Placental epithelial cell (primary cell): ENCODE measurements around the gene CT55. TPM values are rescaled to one million over a fixed set of nuclear protein-coding genes. Genes with fewer than 3 reads are reported as not detected.

ENCODE experiments used
- total RNA-seq: library from RNA; depleted of rRNA; stranded (reverse); fragments of >200 nt; gene quantifications from 2 replicates; pipeline ENCODE4 v1.2.3, GENCODE V29; 2012

Gene CT55, protein sequence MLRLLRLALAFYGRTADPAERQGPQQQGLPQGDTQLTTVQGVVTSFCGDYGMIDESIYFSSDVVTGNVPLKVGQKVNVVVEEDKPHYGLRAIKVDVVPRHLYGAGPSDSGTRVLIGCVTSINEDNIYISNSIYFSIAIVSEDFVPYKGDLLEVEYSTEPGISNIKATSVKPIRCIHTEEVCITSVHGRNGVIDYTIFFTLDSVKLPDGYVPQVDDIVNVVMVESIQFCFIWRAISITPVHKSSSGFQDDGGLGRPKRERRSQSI
- total RNA-seq: not detected in 2 replicates

DNA sequence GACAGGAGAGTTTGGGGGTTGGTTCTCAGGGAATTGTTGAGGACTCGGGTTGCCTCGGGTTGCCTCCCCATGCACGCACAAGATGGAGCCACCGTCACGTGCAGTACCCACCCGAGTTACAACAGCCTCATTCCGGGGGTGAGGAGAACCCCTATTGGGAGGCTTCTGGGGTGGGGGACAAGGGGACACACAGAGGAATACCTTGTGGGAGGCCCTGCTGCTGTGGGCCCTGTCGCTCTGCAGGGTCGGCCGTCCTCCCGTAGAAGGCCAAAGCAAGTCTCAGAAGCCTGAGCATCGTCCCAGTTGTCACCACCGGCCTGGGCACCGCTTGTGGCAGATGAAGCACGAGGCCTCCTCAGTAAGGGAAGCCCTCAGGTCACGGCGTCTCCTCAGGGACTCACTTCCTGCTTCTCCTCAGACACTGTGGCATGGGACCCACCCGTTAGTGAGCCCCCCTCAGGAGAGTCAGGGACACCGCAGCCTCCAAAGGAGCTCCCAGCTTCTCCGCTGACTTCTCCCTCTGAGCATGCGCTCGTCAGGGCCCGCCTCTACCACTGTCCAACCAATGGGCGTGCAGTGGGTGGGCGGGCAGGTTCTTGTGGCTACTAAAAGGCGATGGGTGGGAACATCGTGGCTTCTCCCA lies at the start of gene CT55:
Gene CT55, minus strand, starts transcription at position 522 of the 643 bp plus-strand sequence. Its CDS starts 227 bp downstream, at position 295.

DNA sequence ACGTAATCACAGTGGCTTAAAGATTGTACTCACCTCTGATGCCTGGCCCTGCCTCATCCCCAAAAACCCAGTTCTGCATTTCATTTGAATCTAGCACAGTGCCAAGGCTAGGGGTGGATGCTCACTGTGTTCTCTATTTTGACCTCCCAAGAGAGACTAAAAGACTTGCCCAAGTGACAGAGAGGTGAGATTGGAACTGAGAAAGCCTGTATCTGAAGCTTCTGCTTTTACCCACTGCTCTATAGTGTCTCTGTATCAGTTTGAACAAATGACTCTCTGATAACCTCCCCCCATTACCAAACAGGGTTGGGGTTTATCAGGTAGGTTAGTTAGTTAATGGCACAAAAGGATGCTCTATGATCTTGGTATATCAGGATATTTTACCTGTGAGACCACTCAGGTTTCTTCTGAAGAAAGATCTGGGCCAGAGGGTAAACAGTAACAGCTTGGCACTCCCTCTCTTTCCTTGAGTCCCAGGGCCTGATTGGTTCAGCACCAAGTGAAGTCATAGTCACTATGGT lies 51.1 kb downstream of the CT55 start, which contains the start of gene ETDB:
Gene ETDB, minus strand, starts transcription at position 471 of the 521 bp plus-strand sequence. CDS start 1,265 bp downstream, outside the sequence.

Other genes starting within 250 kb of the CT55 start
- gene SMIM10, start 180.4 kb downstream of the CT55 start, total RNA-seq: 0.22 and 1.6 TPM in 2 replicates
- gene RTL8B, start 148.9 kb downstream of the CT55 start, total RNA-seq: 12.2 and 14.0 TPM in 2 replicates
- 75.6 and 75.8 TPM in 2 replicates for gene RTL8C, start 139.0 kb downstream of the CT55 start, total RNA-seq
- gene RTL8A, start 119.3 kb downstream of the CT55 start, total RNA-seq: 11.4 and 15.3 TPM in 2 replicates
- gene SMIM10L2B, start 72.7 kb downstream of the CT55 start, total RNA-seq: 1.3 and 2.7 TPM in 2 replicates
- not detected in 2 replicates for gene ETDB, start 50.9 kb downstream of the CT55 start, total RNA-seq
- gene ETDA, start 80.7 kb upstream of the CT55 start, total RNA-seq: not detected in 2 replicates
- gene ETDC, start 138.1 kb upstream of the CT55 start, total RNA-seq: not detected in 2 replicates
- 6.3 and 9.0 TPM in 2 replicates for gene ZNF75D, start 172.7 kb upstream of the CT55 start, total RNA-seq
- gene ZNF449, start 173.4 kb upstream of the CT55 start, total RNA-seq: 8.2 and 13.7 TPM in 2 replicates